Measurements from ENCODE around the gene PPP2R2B.

PPP2R2B gene

GRCh38 chr5:146770546-146770945 lies 108.0 kb downstream of the PPP2R2B start:
- Histone ChIP-seq H3K4me2 (no peak overlapping the region), H3K9ac (no peak overlapping the region), H3K4me1 (no peaks in the 10 kb centered on the region), H3K27me3 (no peaks in the 10 kb centered on the region), H3K9me3 (no peaks in the 10 kb centered on the region), H4K20me1 (no peaks in the 10 kb centered on the region), H3K4me3 (no peak overlapping the region), H3K27ac (no peak overlapping the region), H3K36me3 (no peaks in the 10 kb centered on the region)
- TF ChIP-seq Cebpa-rat (IDR thresholded peaks at IDR 0.05) = no peak

DNA sequence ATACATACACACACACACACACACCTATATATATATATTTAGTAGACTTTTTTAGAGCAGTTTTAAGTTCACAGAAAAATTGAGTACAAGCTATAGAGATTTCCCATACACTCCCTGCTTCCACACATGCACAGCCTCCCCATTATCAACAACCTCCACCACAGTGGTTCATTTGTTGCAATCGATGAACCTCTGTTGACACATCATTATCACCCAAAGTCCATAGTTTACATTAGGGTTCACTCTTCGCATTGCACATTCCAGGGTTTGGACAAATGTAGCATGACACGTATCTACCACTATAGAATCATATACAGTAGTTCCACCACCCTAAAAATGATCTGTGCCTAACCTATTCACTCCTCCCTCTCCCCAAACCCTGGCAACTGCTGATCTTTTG lies 111.0 kb downstream of the PPP2R2B start:
- no peaks in the 10 kb centered on the region for H3K36me3 ChIP-seq
- no peaks in the 10 kb centered on the region for H3K4me1 ChIP-seq
- no peak overlapping the region for H3K27ac ChIP-seq
- no peaks in the 10 kb centered on the region for H3K9me3 ChIP-seq
- no peak overlapping the region for H3K4me2 ChIP-seq
- H3K9ac ChIP-seq = no peak overlapping the region
- no peak overlapping the region for H3K4me3 ChIP-seq
- no peaks in the 10 kb centered on the region for H4K20me1 ChIP-seq
- H3K27me3 ChIP-seq = no peaks in the 10 kb centered on the region
- TF ChIP-seq Cebpa-rat (IDR thresholded peaks at IDR 0.05) = no peak

DNA sequence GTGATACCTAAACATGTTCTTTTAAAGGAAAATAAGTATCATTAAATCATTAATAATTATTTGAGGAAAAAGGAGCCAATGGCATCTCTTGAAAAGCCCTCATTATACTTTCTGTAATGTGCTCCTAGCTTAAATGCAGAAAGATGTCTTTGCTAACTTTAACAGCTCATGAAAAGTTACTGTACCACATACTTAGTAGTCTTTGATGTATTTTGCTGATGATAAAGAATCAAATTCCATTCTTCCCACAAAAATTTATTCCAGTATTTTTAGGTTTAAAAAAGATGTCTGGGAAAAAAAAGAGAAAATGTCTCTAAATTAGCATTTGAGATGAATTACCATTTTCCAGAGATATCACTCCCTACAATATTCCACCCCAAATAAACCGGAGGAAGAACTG lies 112.5 kb downstream of the PPP2R2B start:
- Histone ChIP-seq H3K27me3 (no peaks in the 10 kb centered on the region), H3K4me2 (no peak overlapping the region), H3K4me3 (no peak overlapping the region), H3K9ac (no peak overlapping the region), H3K4me1 (no peaks in the 10 kb centered on the region), H3K9me3 (no peaks in the 10 kb centered on the region), H4K20me1 (no peaks in the 10 kb centered on the region), H3K27ac (no peak overlapping the region), H3K36me3 (no peaks in the 10 kb centered on the region)
- no peak for TF ChIP-seq Cebpa-rat (IDR thresholded peaks at IDR 0.05)

GRCh38 chr5:146765089-146765832 lies 113.3 kb downstream of the PPP2R2B start:
- H3K4me1 ChIP-seq = no peaks in the 10 kb centered on the region
- H3K4me3 ChIP-seq = no peak overlapping the region
- no peaks in the 10 kb centered on the region for H4K20me1 ChIP-seq
- H3K27ac ChIP-seq = no peak overlapping the region
- H3K27me3 ChIP-seq = no peaks in the 10 kb centered on the region
- H3K9ac ChIP-seq = no peak overlapping the region
- no peak overlapping the region for H3K4me2 ChIP-seq
- TF ChIP-seq Cebpa-rat (IDR thresholded peaks at IDR 0.05) = no peak
- H3K36me3 ChIP-seq = no peaks in the 10 kb centered on the region
- H3K9me3 ChIP-seq = no peaks in the 10 kb centered on the region

DNA sequence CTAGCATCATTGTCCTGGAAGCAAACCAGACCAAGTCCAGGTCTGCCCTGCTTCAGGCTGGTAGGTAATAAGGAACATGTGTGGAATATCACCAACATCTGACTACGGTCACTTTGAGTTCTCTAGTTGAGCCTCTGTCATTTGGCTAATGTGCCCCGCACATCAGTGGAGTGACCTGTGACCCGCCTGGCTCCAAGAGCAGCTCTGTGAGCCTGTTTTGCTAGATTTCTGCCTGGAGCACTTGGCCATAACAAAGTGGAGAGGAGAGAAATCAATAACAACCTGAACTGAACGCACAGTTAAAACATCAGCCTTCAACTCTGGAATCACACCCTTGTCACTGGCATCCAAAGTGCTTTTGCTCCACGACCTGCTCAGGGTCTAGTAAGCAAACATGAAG lies 115.7 kb downstream of the PPP2R2B start:
- H3K9me3 ChIP-seq = no peaks in the 10 kb centered on the region
- no peak for TF ChIP-seq Cebpa-rat (IDR thresholded peaks at IDR 0.05)
- H3K4me2 ChIP-seq = no peak overlapping the region
- no peaks in the 10 kb centered on the region for H3K4me1 ChIP-seq
- H3K9ac ChIP-seq = no peak overlapping the region
- H3K4me3 ChIP-seq = no peak overlapping the region
- H3K27ac ChIP-seq = no peak overlapping the region
- no peaks in the 10 kb centered on the region for H3K36me3 ChIP-seq
- H3K27me3 ChIP-seq = no peaks in the 10 kb centered on the region
- H4K20me1 ChIP-seq = no peaks in the 10 kb centered on the region

DNA sequence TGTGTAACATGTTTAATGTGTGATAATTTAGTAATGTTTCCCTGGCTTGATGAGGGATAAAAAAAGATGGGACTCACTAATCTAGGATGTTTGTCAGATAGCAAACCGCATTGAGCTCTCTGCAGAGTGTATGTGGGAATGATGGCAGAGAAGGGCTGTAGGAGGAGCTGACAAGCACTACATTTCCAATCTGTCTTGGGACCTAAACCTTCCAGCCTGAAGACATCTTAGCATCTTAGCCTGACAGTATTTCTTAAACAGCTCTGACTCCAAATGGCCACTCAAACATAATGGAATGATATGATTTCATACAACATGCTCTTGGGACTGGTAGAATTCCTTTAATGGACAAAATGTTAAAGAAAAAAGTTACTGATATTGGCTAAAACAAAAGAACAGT lies 116.7 kb downstream of the PPP2R2B start:
- no peak overlapping the region for H3K9ac ChIP-seq
- no peak overlapping the region for H3K27ac ChIP-seq
- no peaks in the 10 kb centered on the region for H3K4me1 ChIP-seq
- no peaks in the 10 kb centered on the region for H3K36me3 ChIP-seq
- no peaks in the 10 kb centered on the region for H3K27me3 ChIP-seq
- no peaks in the 10 kb centered on the region for H3K9me3 ChIP-seq
- H4K20me1 ChIP-seq = no peaks in the 10 kb centered on the region
- H3K4me3 ChIP-seq = no peak overlapping the region
- TF ChIP-seq Cebpa-rat (IDR thresholded peaks at IDR 0.05) = no peak
- no peak overlapping the region for H3K4me2 ChIP-seq

GRCh38 chr5:146758938-146759337 lies 119.6 kb downstream of the PPP2R2B start:
- no peak overlapping the region for H3K4me2 ChIP-seq

GRCh38 chr5:146758076-146758475 lies 120.5 kb downstream of the PPP2R2B start:
- Histone ChIP-seq H3K27me3 (no peaks in the 10 kb centered on the region), H3K9me3 (no peaks in the 10 kb centered on the region), H3K4me1 (peaks cover 10% of the 10 kb centered on the region), H4K20me1 (no peaks in the 10 kb centered on the region), H3K27ac (no peak overlapping the region), H3K9ac (no peak overlapping the region), H3K4me2 (no peak overlapping the region), H3K4me3 (no peak overlapping the region), H3K36me3 (no peaks in the 10 kb centered on the region)
- no peak for TF ChIP-seq Cebpa-rat (IDR thresholded peaks at IDR 0.05)

More at GRCh38 chr5:146758938-146759337, 119.6 kb downstream of the PPP2R2B start:
- Histone ChIP-seq H3K9ac (no peak overlapping the region), H3K27ac (no peak overlapping the region), H4K20me1 (no peaks in the 10 kb centered on the region), H3K4me1 (peaks cover 1% of the 10 kb centered on the region), H3K4me3 (no peak overlapping the region), H3K36me3 (no peaks in the 10 kb centered on the region), H3K27me3 (no peaks in the 10 kb centered on the region), H3K9me3 (no peaks in the 10 kb centered on the region)
- no peak for TF ChIP-seq Cebpa-rat (IDR thresholded peaks at IDR 0.05)

DNA sequence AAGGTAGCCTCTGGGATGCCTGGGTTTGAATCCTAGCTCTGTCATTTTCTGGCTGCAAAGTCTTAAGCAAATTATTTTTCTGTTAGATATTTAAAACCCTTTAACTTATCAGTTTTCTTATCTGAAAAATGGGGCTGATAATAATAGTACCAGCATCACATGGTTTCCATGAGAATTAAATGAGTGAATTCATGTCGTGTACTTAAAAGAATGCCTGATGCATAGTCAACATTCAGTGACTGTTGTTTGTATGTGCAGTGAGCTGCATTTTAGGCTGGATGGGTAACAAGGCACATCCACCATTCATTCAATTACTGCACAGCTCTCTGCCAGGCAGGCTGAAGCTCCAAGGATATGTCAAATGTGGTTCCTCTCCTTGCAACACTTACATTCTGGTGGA lies 122.0 kb downstream of the PPP2R2B start:
- TF ChIP-seq Cebpa-rat (IDR thresholded peaks at IDR 0.05) = no peak
- no peaks in the 10 kb centered on the region for H3K9me3 ChIP-seq
- H3K36me3 ChIP-seq = no peaks in the 10 kb centered on the region
- no peak overlapping the region for H3K27ac ChIP-seq
- H3K4me1 ChIP-seq = peaks cover 25% of the 10 kb centered on the region
- H3K4me3 ChIP-seq = no peak overlapping the region
- no peaks in the 10 kb centered on the region for H4K20me1 ChIP-seq
- no peak overlapping the region for H3K4me2 ChIP-seq
- no peaks in the 10 kb centered on the region for H3K27me3 ChIP-seq
- no peak overlapping the region for H3K9ac ChIP-seq

GRCh38 chr5:146755793-146756192 lies 122.8 kb downstream of the PPP2R2B start:
- H4K20me1 ChIP-seq = no peaks in the 10 kb centered on the region
- H3K4me1 ChIP-seq = peaks cover 30% of the 10 kb centered on the region
- no peaks in the 10 kb centered on the region for H3K9me3 ChIP-seq
- H3K9ac ChIP-seq = no peak overlapping the region
- no peak overlapping the region for H3K4me2 ChIP-seq
- H3K27ac ChIP-seq = no peak overlapping the region
- no peaks in the 10 kb centered on the region for H3K36me3 ChIP-seq
- H3K4me3 ChIP-seq = no peak overlapping the region
- no peaks in the 10 kb centered on the region for H3K27me3 ChIP-seq
- no peak for TF ChIP-seq Cebpa-rat (IDR thresholded peaks at IDR 0.05)

- no peak overlapping the region for H3K4me2 ChIP-seq
- H3K36me3 ChIP-seq = no peaks in the 10 kb centered on the region
- H3K27me3 ChIP-seq = no peaks in the 10 kb centered on the region
- peaks cover 30% of the 10 kb centered on the region for H3K4me1 ChIP-seq
- no peak overlapping the region for H3K27ac ChIP-seq
- no peak overlapping the region for H3K4me3 ChIP-seq
- TF ChIP-seq Cebpa-rat (IDR thresholded peaks at IDR 0.05) = no peak
- no peak overlapping the region for H3K9ac ChIP-seq
- no peaks in the 10 kb centered on the region for H4K20me1 ChIP-seq
- no peaks in the 10 kb centered on the region for H3K9me3 ChIP-seq
Observed at GRCh38 chr5:146754621-146755020, 123.9 kb downstream of the PPP2R2B start.

All from BLaER1 (cell line).